ENCODE data around the gene SLC16A8.

The SLC16A8 gene

DNA sequence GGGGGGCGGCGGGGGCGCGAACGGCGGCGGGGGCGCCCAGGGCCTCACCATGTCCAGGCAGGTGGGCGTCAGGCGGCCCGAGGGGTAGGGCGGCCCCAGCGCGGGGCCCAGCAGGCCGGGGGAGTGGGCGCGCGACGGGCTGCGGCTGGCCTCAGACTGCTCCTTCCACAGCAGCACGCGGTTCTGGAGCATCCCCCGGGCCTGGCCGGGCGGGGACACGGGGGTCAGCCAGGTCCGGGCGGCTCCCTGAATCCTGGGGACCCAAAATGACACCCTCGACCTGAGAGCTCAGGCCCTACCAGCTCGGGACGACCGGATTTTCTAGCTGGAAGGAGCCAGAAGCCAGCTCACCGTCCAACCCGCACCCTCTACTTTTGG is 5.5 kb upstream of the SLC16A8 start:
- Mint-ChIP-seq H3K4me1 (peaks cover 5% of the 10 kb centered on the region), H3K4me3 (no peak overlapping the region), H3K36me3 (ENCODE audit: low read depth) (peaks cover 15% of the 10 kb centered on the region), H3K27ac (no peak overlapping the region), H3K9me3 (no peaks in the 10 kb centered on the region), H3K27me3 (ENCODE audit: low read depth) (peaks cover 27% of the 10 kb centered on the region)
- TF ChIP-seq, protein P1, sequence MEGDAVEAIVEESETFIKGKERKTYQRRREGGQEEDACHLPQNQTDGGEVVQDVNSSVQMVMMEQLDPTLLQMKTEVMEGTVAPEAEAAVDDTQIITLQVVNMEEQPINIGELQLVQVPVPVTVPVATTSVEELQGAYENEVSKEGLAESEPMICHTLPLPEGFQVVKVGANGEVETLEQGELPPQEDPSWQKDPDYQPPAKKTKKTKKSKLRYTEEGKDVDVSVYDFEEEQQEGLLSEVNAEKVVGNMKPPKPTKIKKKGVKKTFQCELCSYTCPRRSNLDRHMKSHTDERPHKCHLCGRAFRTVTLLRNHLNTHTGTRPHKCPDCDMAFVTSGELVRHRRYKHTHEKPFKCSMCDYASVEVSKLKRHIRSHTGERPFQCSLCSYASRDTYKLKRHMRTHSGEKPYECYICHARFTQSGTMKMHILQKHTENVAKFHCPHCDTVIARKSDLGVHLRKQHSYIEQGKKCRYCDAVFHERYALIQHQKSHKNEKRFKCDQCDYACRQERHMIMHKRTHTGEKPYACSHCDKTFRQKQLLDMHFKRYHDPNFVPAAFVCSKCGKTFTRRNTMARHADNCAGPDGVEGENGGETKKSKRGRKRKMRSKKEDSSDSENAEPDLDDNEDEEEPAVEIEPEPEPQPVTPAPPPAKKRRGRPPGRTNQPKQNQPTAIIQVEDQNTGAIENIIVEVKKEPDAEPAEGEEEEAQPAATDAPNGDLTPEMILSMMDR (IDR thresholded peaks at IDR 0.05; ENCODE audit: unreplicated experiment in 3 of 3), result no peak

DNA sequence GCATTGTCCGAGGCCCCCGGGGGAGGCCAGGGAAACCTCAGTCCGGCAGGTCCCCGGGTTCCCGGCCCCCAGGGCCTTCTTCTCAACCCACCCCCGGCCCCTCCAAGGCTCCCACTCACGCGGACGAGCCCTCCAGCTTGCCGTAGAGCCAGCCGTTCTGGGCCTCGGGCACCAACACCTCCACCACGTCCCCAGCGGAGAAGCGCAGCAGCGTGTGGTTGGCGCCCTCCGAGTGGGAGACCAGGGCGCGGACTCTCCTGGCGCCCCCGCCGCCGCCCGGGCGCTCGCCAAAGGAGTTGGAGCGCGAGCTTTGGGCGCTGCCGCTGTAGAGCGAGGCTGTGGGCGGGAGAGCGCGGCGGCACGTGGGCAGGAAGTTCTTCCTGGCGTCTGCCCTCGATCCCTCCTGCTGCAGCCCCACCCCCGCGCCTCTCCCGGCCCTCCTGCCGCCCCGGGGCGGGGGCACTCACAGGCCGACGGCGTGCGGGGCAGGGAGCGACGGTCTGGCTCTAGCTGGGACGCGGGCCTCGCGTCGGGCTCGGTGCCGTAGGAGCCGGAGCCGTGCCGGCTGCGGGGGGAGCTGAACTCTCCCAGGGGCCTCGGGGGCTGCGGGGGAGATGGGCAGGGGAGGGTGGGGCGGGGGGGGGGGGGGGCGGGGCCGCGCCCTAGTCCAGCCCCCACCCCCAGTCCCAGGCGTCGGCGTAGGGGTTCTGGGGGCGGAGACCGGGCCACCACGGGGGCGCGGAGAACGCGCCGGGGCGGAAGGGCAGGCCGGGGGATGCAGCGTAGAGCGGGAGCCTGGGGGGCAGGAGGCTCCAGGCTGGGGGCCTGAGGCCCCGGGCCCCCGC is 4.9 kb upstream of the SLC16A8 start:
- Mint-ChIP-seq H3K36me3 (ENCODE audit: low read depth) (peaks cover 14% of the 10 kb centered on the region), H3K4me3 (no peak overlapping the region), H3K27me3 (ENCODE audit: low read depth) (peaks cover 27% of the 10 kb centered on the region), H3K4me1 (peaks cover 5% of the 10 kb centered on the region), H3K9me3 (no peaks in the 10 kb centered on the region), H3K27ac (no peak overlapping the region)
- TF ChIP-seq, protein P1 (IDR thresholded peaks at IDR 0.05; ENCODE audit: unreplicated experiment in 3 of 3), result no peak

DNA sequence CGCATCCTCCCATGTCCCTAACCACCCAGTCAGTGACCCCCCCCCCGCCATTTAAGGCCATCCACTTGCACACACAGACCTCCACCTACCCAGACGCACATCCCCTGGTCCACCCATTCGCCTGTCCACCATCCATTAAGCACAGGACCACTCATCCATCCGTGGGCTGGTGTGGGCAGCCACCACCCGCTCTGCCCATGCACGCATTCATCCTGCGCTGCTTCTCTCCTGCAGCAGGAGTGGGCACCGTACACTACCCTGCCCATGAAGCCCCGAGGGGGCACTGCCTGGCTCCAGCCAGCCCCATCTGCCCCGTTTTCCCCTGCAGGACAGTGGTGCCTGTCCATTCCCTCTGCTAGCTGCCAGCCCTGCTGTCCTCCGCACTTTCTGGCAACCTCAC is 3.9 kb upstream of the SLC16A8 start:
- Mint-ChIP-seq H3K27me3 (ENCODE audit: low read depth) (peaks cover 21% of the 10 kb centered on the region), H3K4me3 (no peak overlapping the region), H3K27ac (no peak overlapping the region), H3K4me1 (no peaks in the 10 kb centered on the region), H3K9me3 (no peaks in the 10 kb centered on the region), H3K36me3 (ENCODE audit: low read depth) (peaks cover 5% of the 10 kb centered on the region)
- TF ChIP-seq, protein P1 (IDR thresholded peaks at IDR 0.05; ENCODE audit: unreplicated experiment in 3 of 3), result no peak

DNA sequence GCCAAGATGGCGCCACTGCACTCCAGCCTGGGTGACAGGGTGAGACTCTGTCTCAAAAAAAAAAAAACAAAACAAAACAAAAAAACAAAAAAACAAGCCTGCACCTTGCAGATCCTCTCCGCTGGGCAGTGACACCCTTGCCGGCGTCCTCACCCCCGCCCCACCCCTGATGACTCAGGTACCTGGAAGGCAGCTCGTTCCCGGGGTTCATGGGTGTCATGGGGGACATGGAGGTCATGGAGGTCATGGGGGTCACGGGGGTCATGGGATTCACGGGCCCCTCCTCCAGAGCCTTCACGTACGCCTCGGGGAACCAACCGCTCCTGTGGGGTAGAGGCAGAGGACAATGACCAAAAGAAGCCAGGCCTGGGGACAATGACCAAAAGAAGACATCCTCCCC is 3.0 kb upstream of the SLC16A8 start:
- TF ChIP-seq, protein P1 (IDR thresholded peaks at IDR 0.05; ENCODE audit: unreplicated experiment in 3 of 3), result no peak
- no peaks in the 10 kb centered on the region for H3K9me3 Mint-ChIP-seq
- no peak overlapping the region for H3K27ac Mint-ChIP-seq
- H3K4me3 Mint-ChIP-seq, result no peak overlapping the region
- H3K36me3 Mint-ChIP-seq (ENCODE audit: low read depth), result peaks cover 5% of the 10 kb centered on the region
- H3K4me1 Mint-ChIP-seq, result no peaks in the 10 kb centered on the region
- H3K27me3 Mint-ChIP-seq (ENCODE audit: low read depth), result peaks cover 17% of the 10 kb centered on the region

DNA sequence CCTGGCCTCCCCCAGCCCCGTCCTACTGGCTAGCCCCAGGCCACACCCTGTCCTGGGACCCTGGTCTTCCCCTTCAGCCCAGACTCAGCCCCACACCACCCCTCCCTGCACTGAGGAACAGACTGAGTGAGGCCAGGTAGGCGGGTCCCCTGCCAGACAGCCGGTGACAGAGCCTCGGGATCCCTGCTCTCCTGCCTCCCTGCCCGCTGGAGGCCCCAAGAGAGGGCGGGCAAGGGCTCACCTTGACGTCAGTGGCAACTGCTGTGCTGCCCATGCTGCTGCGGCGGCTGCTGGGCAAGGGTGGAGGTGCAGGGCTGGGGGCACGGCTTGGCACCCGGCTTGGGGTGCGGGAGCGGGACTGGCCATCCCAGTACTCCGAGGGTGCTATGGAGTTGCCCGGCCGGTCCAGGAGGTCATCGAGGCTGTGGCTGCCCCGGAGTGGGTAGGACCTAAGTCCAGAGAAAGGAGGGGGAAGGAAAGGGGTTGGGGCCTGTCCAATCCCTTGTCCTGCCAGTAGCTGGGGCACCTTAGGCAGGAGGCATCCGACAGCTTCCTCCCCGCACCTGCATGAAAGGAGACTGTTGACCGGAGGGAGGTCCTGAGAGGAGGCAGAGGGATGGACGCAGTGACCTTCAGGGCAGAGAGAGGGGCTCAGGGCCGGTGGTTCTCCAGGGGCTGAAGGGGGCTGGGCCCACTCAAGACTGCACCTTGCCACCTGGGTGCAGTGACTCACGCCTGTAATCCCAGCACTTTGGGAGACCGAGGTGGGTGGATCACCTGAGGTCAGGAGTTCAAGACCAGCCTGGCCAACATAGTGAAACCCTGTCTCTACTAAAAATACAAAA is 2.2 kb upstream of the SLC16A8 start:
- Mint-ChIP-seq H3K27ac (no peak overlapping the region), H3K9me3 (no peaks in the 10 kb centered on the region), H3K4me1 (no peaks in the 10 kb centered on the region), H3K36me3 (ENCODE audit: low read depth) (peaks cover 5% of the 10 kb centered on the region), H3K27me3 (ENCODE audit: low read depth) (peaks cover 21% of the 10 kb centered on the region), H3K4me3 (no peak overlapping the region)
- TF ChIP-seq, protein P1 (IDR thresholded peaks at IDR 0.05; ENCODE audit: unreplicated experiment in 3 of 3), result no peak
